ENCODE results near the gene INS.

DNA sequence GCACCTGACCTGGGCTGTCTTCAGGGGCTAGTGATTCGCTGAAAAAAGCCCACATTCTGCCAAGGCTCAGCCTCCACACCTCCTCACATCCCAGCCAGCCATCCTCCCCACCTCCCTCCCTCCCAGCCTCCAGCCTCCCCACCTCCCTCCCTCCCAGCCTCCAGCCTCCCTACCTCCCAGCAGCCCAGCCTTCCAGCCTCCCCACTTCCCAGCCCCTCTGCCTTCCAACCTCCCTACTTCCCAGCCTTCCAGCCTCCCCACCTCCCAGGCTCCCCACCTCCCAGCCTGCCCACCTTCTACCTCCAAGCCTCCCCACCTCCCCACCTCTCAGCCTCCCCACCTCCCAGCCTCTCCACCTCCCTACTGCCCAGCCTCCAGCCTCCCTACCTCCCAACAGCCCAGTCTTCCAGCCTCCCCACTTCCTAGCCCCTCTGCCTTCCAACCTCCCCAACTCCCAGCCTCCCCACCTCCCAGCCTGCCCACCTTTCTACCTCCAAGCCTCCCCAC is 44.3 kb upstream of the INS start:
- TF ChIP-seq, protein P1, sequence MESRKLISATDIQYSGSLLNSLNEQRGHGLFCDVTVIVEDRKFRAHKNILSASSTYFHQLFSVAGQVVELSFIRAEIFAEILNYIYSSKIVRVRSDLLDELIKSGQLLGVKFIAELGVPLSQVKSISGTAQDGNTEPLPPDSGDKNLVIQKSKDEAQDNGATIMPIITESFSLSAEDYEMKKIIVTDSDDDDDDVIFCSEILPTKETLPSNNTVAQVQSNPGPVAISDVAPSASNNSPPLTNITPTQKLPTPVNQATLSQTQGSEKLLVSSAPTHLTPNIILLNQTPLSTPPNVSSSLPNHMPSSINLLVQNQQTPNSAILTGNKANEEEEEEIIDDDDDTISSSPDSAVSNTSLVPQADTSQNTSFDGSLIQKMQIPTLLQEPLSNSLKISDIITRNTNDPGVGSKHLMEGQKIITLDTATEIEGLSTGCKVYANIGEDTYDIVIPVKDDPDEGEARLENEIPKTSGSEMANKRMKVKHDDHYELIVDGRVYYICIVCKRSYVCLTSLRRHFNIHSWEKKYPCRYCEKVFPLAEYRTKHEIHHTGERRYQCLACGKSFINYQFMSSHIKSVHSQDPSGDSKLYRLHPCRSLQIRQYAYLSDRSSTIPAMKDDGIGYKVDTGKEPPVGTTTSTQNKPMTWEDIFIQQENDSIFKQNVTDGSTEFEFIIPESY (IDR thresholded peaks at IDR 0.05) = no peak
- TF ChIP-seq CTCF (IDR thresholded peaks at IDR 0.05; ENCODE audit: low read depth, low read length, missing input control) (no peak), MAX (IDR thresholded peaks at IDR 0.05) (no peak)

Data from liver (tissue), 2 donors.